Heart right ventricle (tissue), 16 donors: ENCODE data around the gene GPR18. TPM values are rescaled to one million over a fixed set of nuclear protein-coding genes. Genes with fewer than 3 reads are reported as not detected.

Experiments used
- ATAC-seq, 8 donors: fragments of 200-7000 bp; cut with Tn5 transposase; one replicate each; pipeline ENCODE4 v1.9.1; 2020; ENCODE audit warnings: mild to moderate bottlenecking in 8 of 8, moderate library complexity in 8 of 8, moderate number of reproducible peaks in 1 of 8
- DNase-seq, 2 donors: peaks; one replicate each; pipeline ENCODE4 v3.0.0-alpha.2; 2020
- H3K27ac ChIP-seq, 10 donors: fragments of 200-600 bp; sonication (generic) in 2 of 10; one replicate each; pipeline versions ENCODE4 v1.5.0 to v1.8.0; 2020 to 2022; ENCODE audit warnings: mild to moderate bottlenecking in 3 of 10
- H3K27me3 ChIP-seq, 7 donors: fragments of 200-600 bp; one replicate each; pipeline ENCODE4 v1.8.0; 2021 to 2022; ENCODE audit warnings: mild to moderate bottlenecking in 2 of 7
- H3K36me3 ChIP-seq, 9 donors: fragments of 200-600 bp; sonication (generic) in 1 of 9; one replicate each; pipeline versions ENCODE4 v1.5.0 to v1.8.0; 2020 to 2022; ENCODE audit warnings: mild to moderate bottlenecking in 2 of 9
- H3K4me1 ChIP-seq, 9 donors: fragments of 200-600 bp; sonication (generic) in 1 of 9; one replicate each; pipeline versions ENCODE4 v1.5.0 to v1.8.0; 2020 to 2022; ENCODE audit warnings: mild to moderate bottlenecking in 4 of 9
- H3K4me3 ChIP-seq, 10 donors: fragments of 200-600 bp; sonication (generic) in 2 of 10; one replicate each; pipeline versions ENCODE4 v1.5.0 to v1.8.0; 2020 to 2022; ENCODE audit warnings: mild to moderate bottlenecking in 7 of 10, moderate library complexity in 2 of 10
- H3K9me3 ChIP-seq, 11 donors: fragments of 200-600 bp in 10 of 11; sonication (generic) in 2 of 11; one replicate each; pipeline versions ENCODE4 v1.5.0 to v1.8.0; 2013 to 2022; ENCODE audit warnings: mild to moderate bottlenecking in 2 of 11, control low read depth in 1 of 11, moderate library complexity in 1 of 11
- CTCF ChIP-seq, 9 donors: fragments of 200-600 bp; sonication (generic) in 2 of 9; IDR thresholded peaks; one replicate each; pipeline versions ENCODE4 v1.5.0 to v1.8.0; 2021 to 2022; ENCODE audit warnings: antibody characterized with exemption in 9 of 9, mild to moderate bottlenecking in 5 of 9, moderate library complexity in 1 of 9
- WGBS, 2 donors: extraction: QIAGEN DNeasy Blood & Tissue Kit; methylation state at CpG; one replicate each; pipeline ENCODE4 v1.1.7; 2013; ENCODE audit warnings: inconsistent platforms in 1 of 2; 5-methylcytosine and 5-hydroxymethylcytosine counted together
- intact Hi-C, 10 donors: fragments of 100-400 bp; cut with DNase I; formaldehyde crosslinking; loops; one replicate each; pipeline versions ENCODE4 v1.11.1 to v1.14.2; 2022
- polyA plus RNA-seq, 2 donors: library from polyadenylated mRNA; stranded (reverse); fragments of 200-250 nt; gene quantifications; one replicate each; pipeline ENCODE4 v1.2.3, GENCODE V29; 2013
- total RNA-seq, 10 donors: library from RNA; stranded (reverse); fragmentation: NEBNext Ultra II Directional in 3 of 10; extraction: Animal tissue kit (Norgen Biotek cat#: 25700) in 3 of 10; gene quantifications; one replicate each; pipeline versions ENCODE4 v1.2.1 to v1.2.4, GENCODE V29; 2021 to 2023
- donor health status: Arrhythmogenic right ventricular cardiomyopathy.
- donor health status: ischemic (EF 13 %, LVEDD 7.1; RV severe dilation, severe dysfunction).
- donor health status: healthy with polysubstance abuse.
- donor health status: DM: no; HTN: yes; CAD: no.
- donor health status: DM: no; HTN: no; CAD: no.
- donor health status: ischemic (EF 25% LVEDD 6.9; RV normal size, moderate dysfunction).
- donor health status: ischemic (EF 25% LVEDD 5.7; RV mildly dilated, moderate dysfunction).
- donor health status: healthy.
- donor health status: DM: yes; HTN: yes; CAD: no.
- donor health status: Ischemic cardiomyopathy.
- donor health status: ischemic (EF 35%, LVEDD 5.7; RV mildly dilated, moderate dysfunction).
- donor health status: nonischemic (EF 11% LVEDD 7.7; RV severe dilation, severe dysfunction).
- donor health status: DM: yes; HTN: yes; CAD: no.
- donor health status: PGD.
- donor health status: ischemic (EF 29% LVEDD 5.4; RV normal size, mild dysfunction).
- donor health status: nonischemic (EF 23%, LVEDD 6.1; RV moderate dilation, normal function).

The GPR18 gene
- total and polyA plus RNA-seq, 12 donors = 0.95 TPM; not detected in 11

- Histone ChIP-seq H3K4me1 (peaks cover 0 to 86% (median 53%) of the 10 kb centered on the region in 9 donors), H3K27ac (peak overlapping the region in 7 of 10 donors; percentile 21 to 84 (median 65)), H3K36me3 (no peaks in the 10 kb centered on the region), H3K9me3 (no peaks in the 10 kb centered on the region), H3K27me3 (no peaks in the 10 kb centered on the region), H3K4me3 (no peak overlapping the region)
- intact Hi-C loops = no loop called here
- WGBS, 2 donors = 52 to 58% methylated on average over 13 of the region's 13 CpGs
- TF ChIP-seq CTCF (IDR thresholded peaks at IDR 0.05) = no peak
- DNase-seq (no peak), ATAC-seq (peak in 7 of 8 donors; percentile 30 to 82 (median 68))
Observed at GRCh38 chr13:99228737-99229691, 29.2 kb downstream of the GPR18 start.

- TF ChIP-seq CTCF (IDR thresholded peaks at IDR 0.05) = no peak
- ATAC-seq = no peak
- H3K4me1 ChIP-seq = peaks cover 0 to 95% (median 59%) of the 10 kb centered on the region in 9 donors
- H3K9me3 ChIP-seq = peaks cover 0 to 6% (median 0%) of the 10 kb centered on the region in 11 donors
- H3K36me3 ChIP-seq = no peaks in the 10 kb centered on the region
- no peak for DNase-seq
- H3K27ac ChIP-seq = peak overlapping the region in 6 of 10 donors; percentile 21 to 84 (median 71)
- no peaks in the 10 kb centered on the region for H3K27me3 ChIP-seq
- H3K4me3 ChIP-seq = no peak overlapping the region
- intact Hi-C loops = no loop called here
- WGBS, 2 donors = 87 to 96% methylated on average over 15 of the region's 15 CpGs
Observed at GRCh38 chr13:99227909-99228688, 30.1 kb downstream of the GPR18 start.

GRCh38 chr13:99227331-99227900, 30.8 kb downstream of the GPR18 start:
- H3K4me1 ChIP-seq = peaks cover 0 to 96% (median 59%) of the 10 kb centered on the region in 9 donors
- intact Hi-C loops = no loop called here
- H3K27me3 ChIP-seq = no peaks in the 10 kb centered on the region
- TF ChIP-seq CTCF (IDR thresholded peaks at IDR 0.05) = no peak
- peaks cover 0 to 12% (median 0%) of the 10 kb centered on the region in 11 donors for H3K9me3 ChIP-seq
- H3K4me3 ChIP-seq = no peak overlapping the region
- no peaks in the 10 kb centered on the region for H3K36me3 ChIP-seq
- DNase-seq (no peak), ATAC-seq (no peak)
- 73 to 82% methylated on average over 6 of the region's 6 CpGs for WGBS, 2 donors
- peak overlapping the region in 5 of 10 donors; percentile 57 to 84 (median 77) for H3K27ac ChIP-seq

- Histone ChIP-seq H3K27me3 (no peaks in the 10 kb centered on the region), H3K4me3 (no peak overlapping the region), H3K36me3 (peaks cover 0 to 6% (median 0%) of the 10 kb centered on the region in 9 donors), H3K9me3 (peaks cover 0 to 13% (median 0%) of the 10 kb centered on the region in 11 donors), H3K4me1 (peaks cover 0 to 92% (median 64%) of the 10 kb centered on the region in 9 donors), H3K27ac (peak overlapping the region in 5 of 10 donors; percentile 2 to 78 (median 36))
- WGBS, 2 donors = 74 to 85% methylated on average over 2 of the region's 2 CpGs
- TF ChIP-seq CTCF (IDR thresholded peaks at IDR 0.05) = no peak
- ATAC-seq (no peak), DNase-seq (no peak)
- intact Hi-C loops = no loop called here
Observed at GRCh38 chr13:99226513-99226912, 31.7 kb downstream of the GPR18 start.
